Keratinocyte (primary cell): Measurements from ENCODE around the gene RBM15. TPM values are rescaled to one million over a fixed set of nuclear protein-coding genes. Genes with fewer than 3 reads are reported as not detected.

ENCODE experiments used
- DNase-seq: peaks from one replicate; pipeline ENCODE4 v3.0.0-alpha.2; 2011; ENCODE audit warnings: low read depth, missing footprints, low spot score
- FAIRE-seq: peaks from 2 replicates; lab custom pipeline; 2011; peaks lifted over from hg19 to GRCh38; lab: Jason Lieb, UNC
- H2AFZ ChIP-seq: 2 replicates; pipeline ENCODE4 v1.6.0; 2012; ENCODE audit warnings: low read length, control low read depth, inconsistent platforms; ENCODE audit not compliant: control insufficient read depth
- H3K27ac ChIP-seq: 2 replicates; pipeline ENCODE4 v1.5.1; 2011; ENCODE audit warnings: low read length; ENCODE audit not compliant: control insufficient read depth, insufficient read depth
- H3K27me3 ChIP-seq: 3 replicates; pipeline ENCODE4 v1.6.0; 2011; ENCODE audit warnings: low read length; ENCODE audit not compliant: control insufficient read depth, insufficient read depth; ENCODE audit errors: extremely low read depth
- H3K36me3 ChIP-seq, 2 experiments: 2 replicates in 1 of 2; 3 replicates in 1 of 2; pipeline ENCODE4 v1.5.1; 2011; ENCODE audit warnings: low read length in 2 of 2, mild to moderate bottlenecking in 1 of 2; ENCODE audit not compliant: control insufficient read depth in 2 of 2, insufficient read depth in 2 of 2; ENCODE audit errors: extremely low read depth in 1 of 2
- H3K4me1 ChIP-seq: 3 replicates; pipeline ENCODE4 v1.5.1; 2011; ENCODE audit warnings: low read length; ENCODE audit not compliant: control insufficient read depth, insufficient read depth; ENCODE audit errors: extremely low read depth
- H3K4me2 ChIP-seq: 3 replicates; pipeline ENCODE4 v1.6.0; 2011; ENCODE audit warnings: low read depth, low read length; ENCODE audit not compliant: control insufficient read depth, insufficient read depth; ENCODE audit errors: extremely low read depth
- H3K4me3 ChIP-seq, 3 experiments: fragments of 200-600 bp in 1 of 3; sonication (generic) in 1 of 3; 2 replicates in 2 of 3; 3 replicates in 1 of 3; pipeline ENCODE4 v1.5.1; 2011 to 2016; ENCODE audit warnings: low read length in 3 of 3, mild to moderate bottlenecking in 3 of 3, control low read depth in 2 of 3, inconsistent platforms in 1 of 3, low read depth in 1 of 3, mixed read lengths in 1 of 3, mixed run types in 1 of 3, moderate library complexity in 1 of 3; ENCODE audit not compliant: control insufficient read depth in 2 of 3, insufficient read depth in 2 of 3; ENCODE audit errors: extremely low read depth in 1 of 3
- H3K79me2 ChIP-seq: 2 replicates; pipeline ENCODE4 v1.6.0; 2012; ENCODE audit warnings: low read length; ENCODE audit not compliant: control insufficient read depth, insufficient read depth
- H3K9ac ChIP-seq: 3 replicates; pipeline ENCODE4 v1.6.0; 2011; ENCODE audit warnings: low read length; ENCODE audit not compliant: control insufficient read depth, insufficient read depth; ENCODE audit errors: extremely low read depth
- H3K9me1 ChIP-seq: 3 replicates; pipeline ENCODE4 v1.6.0; 2011; ENCODE audit warnings: low read length; ENCODE audit not compliant: control insufficient read depth, insufficient read depth; ENCODE audit errors: extremely low read depth
- H3K9me3 ChIP-seq: 2 replicates; pipeline ENCODE4 v1.5.1; 2012; ENCODE audit warnings: low read depth, low read length; ENCODE audit not compliant: control insufficient read depth
- H4K20me1 ChIP-seq: 3 replicates; pipeline ENCODE4 v1.6.0; 2011; ENCODE audit warnings: low read length; ENCODE audit not compliant: control insufficient read depth, insufficient read depth; ENCODE audit errors: extremely low read depth
- CTCF ChIP-seq, 3 experiments: IDR thresholded peaks in 1 of 3; conservative IDR thresholded peaks in 1 of 3; optimal IDR thresholded peaks in 1 of 3; 2 replicates in 2 of 3; 3 replicates in 1 of 3; pipeline versions ENCODE3 to v1.5.1; 2011; ENCODE audit warnings: low read length in 3 of 3, mild to moderate bottlenecking in 3 of 3, moderate library complexity in 2 of 3, control low read depth in 1 of 3, inconsistent platforms in 1 of 3; ENCODE audit not compliant: insufficient read depth in 2 of 3; ENCODE audit errors: extremely low read depth in 1 of 3
- EZH2 ChIP-seq: IDR thresholded peaks from one replicate; pipeline ENCODE4 v1.6.1; 2012; ENCODE audit warnings: inconsistent platforms, mild to moderate bottlenecking, low read length, moderate library complexity
- dilution Hi-C: fragments of 300-500 bp; cut with MboI; formaldehyde crosslinking; loops from one replicate; pipeline ENCODE4 v1.7.0; 2020; ENCODE audit warnings: low sequenced_read_pairs; ENCODE audit not compliant: extremely low pct_ligation_motif_present
- polyA plus RNA-seq, 5 experiments: library from polyadenylated mRNA; depleted of rRNA in 3 of 5; stranded (reverse) in 3 of 5; stranded (forward) in 1 of 5; unstranded in 1 of 5; fragments of >200 nt; gene quantifications; 1 replicate in 1 of 5; 2 replicates in 3 of 5; 3 replicates in 1 of 5; pipeline versions ENCODE4 v1.2.1 to v1.2.3, GENCODE V29; 2011 to 2012; ENCODE audit warnings: missing spikeins in 2 of 5, low read depth in 1 of 5, low replicate concordance in 1 of 5

Gene RBM15
- polyA plus RNA-seq, 1 donor (not counting 4 experiments of a cell fraction or from before 2014, with no cell fraction given), result 10.0 TPM

DNA sequence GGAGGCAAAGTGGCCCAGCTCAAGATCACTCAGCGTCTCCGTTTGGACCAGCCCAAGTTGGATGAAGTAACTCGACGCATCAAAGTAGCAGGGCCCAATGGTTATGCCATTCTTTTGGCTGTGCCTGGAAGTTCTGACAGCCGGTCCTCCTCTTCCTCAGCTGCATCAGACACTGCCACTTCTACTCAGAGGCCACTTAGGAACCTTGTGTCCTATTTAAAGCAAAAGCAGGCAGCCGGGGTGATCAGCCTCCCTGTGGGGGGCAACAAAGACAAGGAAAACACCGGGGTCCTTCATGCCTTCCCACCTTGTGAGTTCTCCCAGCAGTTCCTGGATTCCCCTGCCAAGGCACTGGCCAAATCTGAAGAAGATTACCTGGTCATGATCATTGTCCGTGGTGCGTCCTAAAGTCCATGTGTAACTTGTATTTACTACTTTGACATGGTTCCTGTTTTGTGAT, 2.7 kb downstream of the RBM15 start:
- peaks cover 36% of the 10 kb centered on the region for H3K4me1 ChIP-seq
- peak overlapping the region; percentile 49 for H3K4me2 ChIP-seq
- no peaks in the 10 kb centered on the region for H3K27me3 ChIP-seq
- dilution Hi-C loops, result no loop called here
- no peak for DNase-seq
- H4K20me1 ChIP-seq, result peaks cover 10% of the 10 kb centered on the region
- no peaks in the 10 kb centered on the region for H3K9me3 ChIP-seq
- no peak for FAIRE-seq
- TF ChIP-seq CTCF (optimal IDR thresholded peaks at IDR 0.05 in 1 of 3, IDR thresholded peaks at IDR 0.05 in 1 of 3, conservative IDR thresholded peaks at IDR 0.05 in 1 of 3; ENCODE audit: extremely low read depth in 1 of 3, insufficient read depth in 2 of 3, low read length in 3 of 3), result no peak
- no peak for TF ChIP-seq EZH2
- no peak overlapping the region for H3K27ac ChIP-seq
- peaks cover 4% of the 10 kb centered on the region for H3K9me1 ChIP-seq
- peak overlapping the region in 1 of 3 experiments; percentile 22 for H3K4me3 ChIP-seq
- H3K9ac ChIP-seq, result peak overlapping the region; percentile 8
- H2AFZ ChIP-seq, result no peak overlapping the region
- H3K79me2 ChIP-seq, result peaks cover 75% of the 10 kb centered on the region
- H3K36me3 ChIP-seq, result peaks cover 9 to 17% of the 10 kb centered on the region in 2 experiments

- H3K27ac ChIP-seq, result no peak overlapping the region
- TF ChIP-seq EZH2, result no peak
- TF ChIP-seq CTCF (optimal IDR thresholded peaks at IDR 0.05 in 1 of 3, IDR thresholded peaks at IDR 0.05 in 1 of 3, conservative IDR thresholded peaks at IDR 0.05 in 1 of 3; ENCODE audit: extremely low read depth in 1 of 3, insufficient read depth in 2 of 3, low read length in 3 of 3), result no peak
- H2AFZ ChIP-seq, result no peak overlapping the region
- no peak for FAIRE-seq
- no peak overlapping the region for H3K4me3 ChIP-seq
- H3K9me3 ChIP-seq, result no peaks in the 10 kb centered on the region
- H3K9me1 ChIP-seq, result peaks cover 4% of the 10 kb centered on the region
- no peak overlapping the region for H3K9ac ChIP-seq
- H4K20me1 ChIP-seq, result peaks cover 10% of the 10 kb centered on the region
- no peaks in the 10 kb centered on the region for H3K27me3 ChIP-seq
- H3K36me3 ChIP-seq, result peaks cover 15 to 22% of the 10 kb centered on the region in 2 experiments
- dilution Hi-C loops, result no loop called here
- peaks cover 36% of the 10 kb centered on the region for H3K4me1 ChIP-seq
- DNase-seq, result no peak
- peaks cover 89% of the 10 kb centered on the region for H3K79me2 ChIP-seq
- H3K4me2 ChIP-seq, result peak overlapping the region; percentile 49
These were observed 4.1 kb downstream of the RBM15 start for GRCh38 chr1:110343249-110343648.
